NCI-H1417 (cell line): ENCODE measurements around the gene PRKAR1A.
"Not testable (repeated sequence)": the region's sequence is repeated elsewhere in the genome, so short reads cannot be mapped to it uniquely, and the experiment has no call there.

Experiments used
- DNase-seq, 3 experiments: peaks; one replicate each; lab custom pipeline; 2025; lab: John Stamatoyannopoulos, UW

Gene PRKAR1A

DNA sequence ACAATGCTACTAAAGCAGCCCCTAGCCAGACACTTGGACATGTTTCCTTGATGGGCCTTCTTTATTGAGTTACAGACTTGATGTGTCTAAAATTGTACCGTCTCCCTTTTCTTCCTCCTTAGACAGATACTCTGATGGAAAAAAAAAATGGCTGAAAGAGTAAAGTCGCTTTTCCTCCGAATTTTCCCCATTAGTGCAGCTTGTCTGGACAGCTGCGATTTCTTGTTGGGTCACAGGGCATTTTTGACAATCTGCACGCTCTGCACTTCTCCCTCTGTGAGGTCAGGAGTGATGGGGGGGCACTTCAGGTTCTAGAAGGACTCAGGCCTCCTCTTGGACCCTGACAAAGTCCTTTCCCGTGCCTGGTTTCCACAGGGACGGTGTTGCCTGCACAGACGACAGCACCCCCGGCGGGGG lies 968 bp upstream of the PRKAR1A start:
- no peak for DNase-seq

DNA sequence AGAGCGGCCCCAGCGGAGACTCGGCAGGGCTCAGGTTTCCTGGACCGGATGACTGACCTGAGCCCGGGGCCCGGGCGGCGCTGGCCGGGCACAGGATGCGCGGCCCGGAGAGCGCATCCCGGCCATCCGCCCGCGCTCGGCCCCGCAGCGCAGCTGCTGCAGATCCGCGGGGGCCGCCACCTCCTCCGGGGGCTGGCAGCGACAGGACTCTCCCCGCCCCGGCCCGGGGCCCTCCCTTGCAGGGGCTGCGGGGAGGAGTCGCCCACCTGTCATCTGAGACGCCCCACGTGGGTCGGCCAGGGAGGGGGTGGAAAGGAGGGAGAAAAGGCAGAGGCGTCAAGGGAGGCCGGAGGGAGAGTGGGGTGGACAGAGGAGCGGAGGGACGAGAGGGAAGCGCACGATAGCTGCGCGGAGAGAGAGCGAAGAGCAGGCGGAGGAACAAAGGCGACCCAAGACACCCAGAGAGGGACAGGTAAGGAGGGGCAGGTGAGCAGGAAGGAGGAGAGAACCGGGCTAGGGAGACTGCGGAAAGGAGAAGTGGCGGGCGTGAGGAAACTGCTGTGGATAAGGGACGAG lies 471 bp upstream of the PRKAR1A start:
- DNase-seq: peak; percentile 76 to 97 (median 95)

DNA sequence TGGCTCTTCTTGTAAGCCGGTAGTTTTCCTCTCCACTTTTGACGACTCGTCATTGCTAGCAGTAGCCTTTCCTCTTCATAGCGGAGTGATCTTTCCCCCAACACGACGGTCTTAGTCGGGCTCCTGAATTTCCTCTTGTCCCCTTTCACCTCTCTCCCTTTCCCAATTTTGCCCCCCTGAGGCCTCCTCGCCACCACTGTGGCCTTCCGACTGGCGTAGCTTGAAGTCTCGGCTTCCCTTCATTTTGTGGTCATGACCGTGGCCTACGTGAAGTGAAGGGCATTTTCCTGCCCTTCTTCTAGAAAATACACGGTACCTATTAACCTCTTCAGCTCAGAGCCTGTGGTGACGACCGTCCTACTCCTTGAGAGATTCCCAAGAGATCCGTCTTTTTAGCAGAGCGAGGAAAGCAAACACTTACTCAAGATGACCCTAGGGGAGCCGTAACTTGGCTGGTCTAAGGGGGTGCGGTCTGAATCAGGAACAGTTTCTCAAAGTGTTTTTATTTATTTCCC lies 787 bp downstream of the PRKAR1A start:
- DNase-seq: peak; percentile 75 to 94 (median 78)

DNA sequence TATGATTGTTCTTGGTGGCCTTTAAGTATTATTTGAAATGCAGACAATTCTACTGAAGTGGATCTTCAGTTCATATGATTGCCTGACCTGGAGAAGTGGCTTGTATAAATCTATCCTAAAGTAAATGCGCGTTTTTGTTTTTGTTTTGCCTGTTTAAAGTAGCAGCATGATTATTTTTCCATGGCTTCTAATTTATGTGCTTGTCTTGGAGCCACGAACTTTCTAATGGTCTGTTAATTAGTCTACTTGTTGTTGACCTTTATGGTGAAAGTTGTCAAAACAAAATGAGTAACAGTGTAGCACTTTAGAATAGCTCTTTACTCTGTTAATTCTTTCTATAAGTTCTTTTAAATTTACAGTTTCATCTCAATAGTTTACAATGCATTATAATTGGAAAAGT lies 1.7 kb downstream of the PRKAR1A start:
- peak in 2 of 3 experiments; percentile 35 to 46 for DNase-seq

DNA sequence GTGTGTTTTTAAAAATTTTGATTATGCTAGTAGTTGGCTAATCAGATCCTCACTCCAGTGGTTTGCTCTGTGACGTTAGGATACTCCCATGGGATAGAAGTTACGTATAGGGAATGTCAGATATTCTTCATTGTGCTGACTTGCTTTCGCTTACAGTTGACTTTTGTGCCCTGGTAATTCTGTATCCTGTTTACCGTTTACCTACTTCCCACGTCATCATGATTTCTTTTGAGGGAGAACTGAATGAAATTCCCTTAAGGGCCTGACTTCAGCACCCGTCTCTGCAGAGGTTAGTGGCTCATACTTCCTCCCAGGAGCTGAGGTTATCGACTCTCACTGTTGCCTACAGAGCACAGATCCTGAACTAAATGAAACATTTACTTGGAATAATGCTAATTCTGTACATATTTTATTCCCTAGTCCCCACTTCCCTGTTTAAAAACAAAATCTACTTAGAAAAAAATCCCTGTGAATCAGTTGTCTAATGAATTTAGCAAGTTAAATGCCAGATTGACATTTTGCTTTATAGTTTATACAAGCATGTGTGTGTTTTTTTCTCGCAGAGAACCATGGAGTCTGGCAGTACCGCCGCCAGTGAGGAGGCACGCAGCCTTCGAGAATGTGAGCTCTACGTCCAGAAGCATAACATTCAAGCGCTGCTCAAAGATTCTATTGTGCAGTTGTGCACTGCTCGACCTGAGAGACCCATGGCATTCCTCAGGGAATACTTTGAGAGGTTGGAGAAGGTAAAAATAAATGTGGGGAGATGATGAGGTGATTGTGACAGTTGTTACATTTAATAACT lies 2.8 kb downstream of the PRKAR1A start:
- peak in 1 of 3 experiments; percentile 16 for DNase-seq

DNA sequence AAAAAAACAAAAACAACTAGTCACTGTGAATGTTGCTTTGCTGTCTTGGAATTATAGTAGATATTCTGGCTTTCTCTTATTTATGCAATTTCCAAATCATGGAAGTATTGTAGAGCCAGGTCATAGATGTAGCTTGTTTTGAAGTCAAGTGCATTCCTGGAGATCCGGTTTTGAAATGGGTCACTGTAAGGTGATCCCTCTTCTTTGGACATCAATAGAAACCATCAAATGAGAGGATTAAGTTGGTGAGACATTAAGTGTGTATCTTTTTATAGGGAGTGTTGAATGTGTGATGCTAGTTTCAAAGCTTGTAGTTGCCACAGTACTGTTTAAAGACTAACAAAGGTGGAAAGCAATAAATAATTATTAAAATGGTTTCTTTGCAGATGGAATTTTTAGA lies 4.5 kb downstream of the PRKAR1A start:
- DNase-seq: no peak

DNA sequence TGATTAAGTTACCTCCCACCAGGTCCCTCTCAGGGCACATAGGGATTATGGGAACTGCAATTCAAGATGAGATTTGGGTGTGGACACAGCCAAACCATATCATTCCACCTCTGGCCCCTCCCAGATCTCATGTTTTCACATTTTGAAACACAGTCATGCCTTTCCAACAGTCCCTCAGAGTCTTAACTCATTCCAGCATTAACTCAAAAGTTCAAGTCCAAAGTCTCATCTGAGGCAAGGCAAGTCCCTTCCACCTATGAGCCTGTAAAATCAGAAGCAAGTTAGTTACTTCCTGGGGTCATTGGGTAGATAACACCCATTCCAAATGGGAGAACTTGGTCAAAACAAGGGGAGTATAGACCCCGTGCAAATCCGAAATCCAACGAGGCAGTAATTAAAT lies 5.4 kb downstream of the PRKAR1A start:
- not testable (repeated sequence) for DNase-seq

DNA sequence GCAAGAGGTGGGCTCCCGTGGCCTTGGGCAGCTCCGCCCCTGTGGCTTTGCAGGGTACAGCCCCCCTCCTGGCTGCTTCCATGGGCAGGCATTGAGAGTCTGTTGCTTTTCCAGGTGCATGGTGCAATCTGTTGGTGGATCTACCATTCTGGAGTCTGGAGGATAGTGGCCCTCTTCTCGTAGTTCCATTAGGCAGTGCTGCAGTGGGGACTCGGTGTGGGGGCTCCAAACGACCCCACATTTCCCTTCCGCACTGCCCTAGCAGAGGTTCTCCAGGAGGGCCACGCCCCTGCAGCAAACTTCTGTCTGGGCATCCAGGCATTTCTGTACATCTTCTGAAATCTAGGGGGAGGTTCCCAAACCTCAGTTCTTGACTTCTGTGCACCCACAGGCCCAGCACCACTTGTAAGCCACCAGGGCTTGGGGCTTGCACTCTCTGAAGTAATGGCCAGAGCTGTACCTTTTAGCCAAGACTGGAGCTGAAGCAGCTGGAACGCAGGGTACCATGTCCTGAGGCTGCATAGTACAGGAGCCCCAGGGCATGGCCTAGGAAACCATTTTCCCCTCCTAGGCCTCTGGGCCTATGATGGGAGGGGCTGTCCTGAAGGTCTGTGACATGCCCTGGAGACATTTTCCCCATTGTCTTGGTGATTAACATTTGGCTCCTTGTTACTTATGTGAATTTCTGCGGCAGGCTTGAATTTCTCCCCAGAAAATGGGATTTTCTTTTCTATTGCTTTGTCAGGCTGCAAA lies 6.0 kb downstream of the PRKAR1A start:
- DNase-seq: no peak

DNA sequence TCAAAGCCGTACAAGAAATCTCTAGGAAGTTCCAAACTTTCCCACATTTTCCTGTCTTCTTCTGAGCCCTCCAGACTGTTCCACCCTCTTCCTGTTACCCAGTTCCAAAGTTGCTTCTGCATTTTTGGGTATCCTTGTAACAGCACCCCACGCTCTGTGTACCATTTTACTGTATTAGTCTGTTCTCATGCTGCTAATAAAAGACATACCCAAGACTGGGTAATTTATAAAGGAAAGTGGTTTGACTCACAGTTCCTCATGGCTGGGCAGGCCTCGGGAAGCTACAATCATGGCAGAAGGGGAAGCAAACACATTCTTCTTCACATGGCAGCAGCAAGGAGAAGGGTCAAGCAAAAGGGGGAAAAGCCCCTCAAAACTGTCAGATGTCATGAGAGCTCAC lies 6.8 kb downstream of the PRKAR1A start:
- not testable (repeated sequence) for DNase-seq

DNA sequence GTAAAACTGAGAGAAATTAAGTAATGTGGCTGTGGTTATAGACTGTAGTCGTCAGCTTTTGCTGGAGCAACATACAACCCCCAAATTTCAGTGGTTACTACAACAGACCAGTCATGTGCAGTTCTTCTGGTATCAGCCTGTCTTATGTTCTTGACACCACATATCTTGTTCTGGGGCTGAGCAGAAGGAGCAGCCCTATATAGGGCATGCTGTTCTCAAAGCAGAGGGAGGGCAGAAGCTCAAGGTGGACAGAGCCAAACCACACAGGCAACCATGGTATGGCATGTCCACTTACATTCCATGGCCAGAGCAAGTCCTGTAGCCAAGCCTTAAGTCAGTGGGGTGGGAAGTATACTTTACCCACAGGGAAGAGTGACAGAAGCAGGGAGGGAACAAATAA lies 7.7 kb downstream of the PRKAR1A start:
- DNase-seq: no peak

DNA sequence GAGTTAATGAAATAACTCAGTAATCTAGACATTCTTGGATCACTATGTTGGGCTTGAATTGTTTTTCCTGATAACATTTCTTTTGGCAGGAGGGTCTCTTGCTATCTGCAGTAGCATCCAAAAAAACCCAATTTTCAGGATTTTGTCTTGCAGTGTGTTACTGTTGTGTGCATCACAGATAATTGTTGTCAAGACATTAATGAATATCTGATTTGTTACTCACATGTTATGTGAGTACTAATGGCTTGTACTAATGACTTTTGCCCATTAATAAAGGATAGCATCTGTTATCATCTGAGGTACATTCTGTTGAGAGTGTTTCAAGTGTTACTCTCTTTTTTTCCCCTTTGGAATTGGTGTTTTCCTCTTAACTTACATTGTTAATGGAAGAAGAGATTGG lies 10.0 kb downstream of the PRKAR1A start:
- no peak for DNase-seq

DNA sequence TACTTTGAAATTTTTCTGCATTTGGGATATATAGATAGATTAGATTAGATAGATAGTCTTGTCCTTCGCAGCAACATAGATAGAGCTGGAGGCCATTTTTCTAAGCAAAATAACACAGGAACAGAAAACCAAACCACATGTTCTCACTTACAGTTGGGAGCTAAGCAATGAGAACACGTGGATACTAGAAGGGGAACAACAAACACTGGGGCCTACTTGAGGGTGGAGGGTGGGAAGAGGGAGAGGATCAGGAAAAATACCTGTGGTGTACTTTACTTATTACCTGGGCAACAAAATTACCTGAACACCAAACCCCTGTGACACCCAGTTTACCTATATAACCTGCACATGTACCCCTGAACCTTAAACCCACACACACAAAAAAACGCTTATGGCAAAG lies 14.3 kb downstream of the PRKAR1A start:
- no peak for DNase-seq

DNA sequence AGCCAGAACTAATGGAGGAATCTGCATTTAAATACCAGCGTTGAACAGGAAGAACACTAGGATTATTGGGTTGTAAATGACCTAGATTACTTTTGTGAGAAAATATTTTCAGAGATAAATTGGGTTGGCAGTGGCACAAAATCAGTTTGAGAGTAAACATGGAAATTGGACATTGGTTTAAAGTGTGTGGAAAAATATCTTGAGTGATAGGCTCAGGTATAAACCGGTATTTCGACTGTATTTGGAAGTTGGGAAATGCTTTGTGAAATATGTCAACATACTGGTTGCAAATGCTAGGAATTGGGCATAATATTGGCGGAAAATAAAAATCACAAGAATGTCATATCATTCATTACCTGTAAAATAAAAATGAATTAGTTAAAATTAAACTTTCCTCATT lies 15.1 kb downstream of the PRKAR1A start:
- no peak for DNase-seq

DNA sequence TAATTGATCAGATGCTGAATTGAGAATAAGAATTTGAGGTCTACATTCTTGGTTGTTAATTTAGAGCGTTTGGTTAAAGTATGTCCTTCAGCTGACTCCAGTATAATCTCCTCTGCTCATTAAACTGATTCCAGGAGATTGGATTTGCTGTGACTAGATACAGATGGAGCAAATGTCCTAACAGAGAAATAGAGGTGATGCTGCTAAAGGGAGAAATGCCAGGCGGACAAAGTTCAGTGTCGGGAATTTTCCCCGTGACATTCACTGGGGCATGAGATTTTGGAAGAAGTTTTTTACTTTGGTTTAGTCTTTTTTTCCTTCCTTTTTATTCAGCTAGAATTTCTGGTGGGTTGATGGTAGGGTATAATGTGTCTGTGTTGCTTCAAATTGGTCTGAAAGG lies 19.0 kb downstream of the PRKAR1A start:
- DNase-seq: no peak

DNA sequence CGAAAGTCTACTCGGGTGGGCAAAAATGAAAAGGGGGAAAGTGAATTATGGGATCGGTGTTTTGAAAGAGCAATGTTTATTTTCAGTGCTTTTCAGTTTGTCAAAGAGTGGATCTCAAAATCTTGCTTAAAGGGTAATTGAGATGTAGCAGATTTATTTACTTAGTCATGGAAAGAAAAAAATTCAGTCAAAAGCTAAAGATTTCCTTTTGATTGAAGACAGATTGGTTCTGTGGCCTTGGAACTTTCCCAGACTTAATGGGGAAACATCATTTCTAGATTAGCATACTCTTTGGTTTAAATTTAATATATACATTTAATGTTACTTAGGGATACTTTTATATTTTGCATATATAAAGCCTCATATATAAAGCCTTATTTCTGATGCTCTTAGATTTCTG lies 20.6 kb downstream of the PRKAR1A start:
- no peak for DNase-seq

DNA sequence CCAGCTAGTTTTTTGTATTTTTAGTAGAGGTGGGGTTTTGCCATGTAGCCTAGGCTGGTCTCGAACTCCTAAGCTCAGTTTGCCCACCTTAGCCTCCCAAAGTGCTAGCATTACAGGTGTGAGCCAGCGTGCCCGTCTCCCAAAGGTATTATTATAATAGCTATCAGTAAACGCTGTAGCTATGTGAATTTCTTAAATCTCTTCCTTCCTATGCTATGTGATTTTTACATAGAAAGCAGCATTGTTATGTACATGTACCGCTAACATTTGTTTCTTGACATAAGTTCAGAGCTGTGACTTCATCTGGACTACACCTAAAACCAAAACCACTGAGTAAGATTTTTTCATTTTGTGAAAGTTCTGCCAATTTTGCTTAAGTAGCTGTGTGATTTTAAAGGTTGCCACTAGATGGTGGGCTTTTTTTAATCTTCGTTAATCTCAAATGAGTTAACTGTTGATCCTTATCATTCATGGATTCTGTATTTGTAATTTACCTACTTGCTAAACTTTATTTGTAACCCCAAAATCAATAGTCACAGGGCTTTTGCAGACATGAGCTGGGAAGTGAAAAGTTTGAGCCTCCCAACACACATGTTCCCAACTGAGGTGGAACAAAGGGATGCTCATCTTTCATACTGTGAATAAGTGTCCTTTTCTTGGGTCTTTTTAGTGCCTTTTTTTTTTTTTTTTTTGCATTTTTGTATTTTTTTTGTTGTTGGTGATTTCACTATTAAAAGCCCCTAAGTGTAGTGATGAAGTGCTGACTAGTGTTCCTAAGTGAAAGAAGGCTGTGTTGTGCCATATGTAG lies 21.9 kb downstream of the PRKAR1A start:
- DNase-seq: peak in 1 of 3 experiments; percentile 16

DNA sequence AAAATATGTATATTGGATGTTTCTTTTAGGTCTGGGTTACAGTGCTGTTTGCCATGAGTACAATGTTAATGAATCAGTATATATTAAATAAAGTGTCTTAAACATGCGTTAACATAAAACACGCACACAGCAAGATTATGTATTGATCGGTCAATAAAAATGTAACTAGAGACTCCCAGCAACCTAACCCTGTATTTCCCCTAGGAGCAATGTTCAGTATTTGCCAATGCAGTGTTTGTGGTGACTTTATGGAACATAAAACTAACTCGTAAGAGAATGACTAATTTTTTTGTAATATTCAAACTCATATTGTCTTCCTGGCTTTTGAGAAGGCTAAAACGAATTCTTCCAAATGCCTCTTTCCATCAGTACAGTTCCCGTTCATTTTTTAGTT lies 22.5 kb downstream of the PRKAR1A start:
- no peak for DNase-seq

DNA sequence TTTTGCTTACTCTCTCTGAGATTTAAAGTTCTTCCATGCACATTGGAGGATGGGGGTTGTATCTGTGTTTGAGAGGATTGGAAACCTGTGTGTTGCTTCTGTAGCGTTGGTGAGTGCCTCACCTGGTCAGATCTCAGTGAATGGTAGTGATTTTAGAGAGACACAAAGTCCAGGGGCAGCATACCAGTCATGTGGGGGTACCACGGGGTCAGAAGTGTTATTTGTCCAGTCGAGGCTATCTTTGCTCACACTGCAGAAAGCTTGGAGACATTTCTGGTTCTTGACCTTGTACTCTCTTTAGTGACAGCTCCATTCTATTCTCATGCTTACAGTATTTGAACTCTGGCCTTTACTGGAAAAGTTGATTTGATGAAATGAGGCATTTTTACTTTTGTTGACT lies 23.7 kb downstream of the PRKAR1A start:
- DNase-seq: no peak

DNA sequence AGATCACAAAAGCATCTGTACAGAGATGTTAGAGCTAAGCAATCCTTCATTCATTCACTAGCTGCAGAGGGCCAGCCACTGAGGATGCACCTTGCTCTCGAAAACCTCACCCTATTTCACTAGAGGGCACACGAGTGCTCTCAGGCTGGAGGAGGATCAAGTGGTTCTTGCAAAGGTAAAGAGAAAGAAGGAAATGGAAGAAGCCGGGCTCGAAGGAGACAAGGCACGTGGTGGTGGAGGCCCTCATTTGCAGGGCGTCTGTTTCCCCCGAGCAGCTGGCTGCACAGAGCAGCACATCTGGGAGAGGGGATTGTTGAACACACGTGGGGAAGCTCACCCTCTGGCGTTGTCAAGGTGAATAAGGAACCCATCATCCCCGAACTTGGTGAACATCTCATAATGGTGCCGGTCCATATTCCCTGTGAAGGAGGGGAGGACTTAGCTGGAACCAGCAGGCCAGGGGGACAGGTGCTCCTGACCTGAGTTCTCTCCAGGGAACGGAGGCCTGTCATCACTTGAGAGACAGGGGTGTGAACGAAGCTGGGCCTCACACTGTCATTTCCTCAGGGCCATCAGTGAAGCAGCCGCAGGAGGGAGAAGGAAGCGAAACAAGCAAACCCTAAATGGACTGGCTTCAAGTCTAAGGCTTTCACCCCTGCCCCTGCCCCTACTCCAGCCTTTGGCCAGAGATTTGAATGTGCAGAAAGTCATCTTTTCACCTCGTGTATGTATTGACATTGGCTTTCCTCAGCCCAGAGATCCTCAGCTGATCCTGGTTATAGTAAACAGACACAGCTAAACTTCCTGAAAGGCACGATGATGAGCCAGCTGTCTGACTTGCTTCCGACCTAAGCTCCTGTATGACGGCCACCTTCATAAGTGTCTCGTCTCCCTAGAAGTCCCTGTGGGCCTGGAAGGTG lies 27.6 kb downstream of the PRKAR1A start:
- peak in 2 of 3 experiments; percentile 20 to 66 for DNase-seq

DNA sequence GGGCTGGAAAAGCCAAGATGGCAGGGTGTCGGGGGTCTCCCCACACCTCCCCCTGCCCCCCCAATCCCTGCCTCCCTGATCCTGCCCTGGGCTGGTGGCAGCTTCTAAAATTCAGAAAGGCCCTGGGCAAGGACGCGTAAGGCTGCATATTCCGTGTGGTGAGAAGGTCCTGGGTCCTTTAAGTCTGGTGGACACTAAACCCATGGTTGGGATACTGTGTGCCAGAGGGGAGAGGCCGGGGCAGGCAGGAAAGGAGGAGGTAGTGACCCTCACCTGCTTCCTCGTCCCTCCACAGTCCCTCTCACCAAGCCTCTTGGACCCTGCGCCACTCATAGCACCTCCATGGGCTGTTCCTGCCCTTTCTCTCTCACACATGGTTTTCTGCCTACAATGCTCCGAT lies 28.8 kb downstream of the PRKAR1A start:
- no peak for DNase-seq

DNA sequence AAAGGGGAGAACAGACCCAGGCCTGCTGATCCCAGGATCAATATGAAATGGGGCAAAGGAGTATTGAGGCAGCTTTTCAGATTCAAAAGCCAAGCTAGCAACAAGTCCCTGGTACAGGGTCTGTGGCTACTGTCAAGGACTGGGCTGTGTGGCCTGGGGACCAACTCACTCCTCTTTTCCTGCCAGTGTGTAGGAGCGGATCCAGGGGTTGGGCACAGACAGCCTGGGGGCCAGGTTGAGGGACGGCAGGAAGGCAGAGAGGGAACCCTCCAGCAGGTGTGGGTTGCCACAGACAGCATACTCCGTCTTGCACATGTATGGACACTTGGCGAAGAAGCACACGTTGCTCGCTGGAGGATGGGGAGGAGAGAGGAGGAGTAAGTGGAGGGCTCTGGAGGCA lies 29.6 kb downstream of the PRKAR1A start:
- no peak for DNase-seq
